Suprapubic skin (tissue), 3 donors: ENCODE data around the gene LZTFL1.

ENCODE experiments used
- POLR2A ChIP-seq, 2 donors: fragments of 450-650 bp; IDR thresholded peaks; one replicate each; pipeline ENCODE4 v1.6.1; 2017; ENCODE audit warnings: antibody characterized with exemption in 2 of 2, mild to moderate bottlenecking in 2 of 2, moderate library complexity in 2 of 2
- TF ChIP-seq, protein P1 (sequence below), 2 donors: fragments of 200-600 bp in 1 of 2; fragments of 450-650 bp in 1 of 2; sonication (generic) in 1 of 2; IDR thresholded peaks; one replicate each; pipeline ENCODE4 v1.5.1; 2016 to 2019; ENCODE audit warnings: antibody characterized with exemption in 2 of 2, mild to moderate bottlenecking in 1 of 2, moderate library complexity in 1 of 2

DNA sequence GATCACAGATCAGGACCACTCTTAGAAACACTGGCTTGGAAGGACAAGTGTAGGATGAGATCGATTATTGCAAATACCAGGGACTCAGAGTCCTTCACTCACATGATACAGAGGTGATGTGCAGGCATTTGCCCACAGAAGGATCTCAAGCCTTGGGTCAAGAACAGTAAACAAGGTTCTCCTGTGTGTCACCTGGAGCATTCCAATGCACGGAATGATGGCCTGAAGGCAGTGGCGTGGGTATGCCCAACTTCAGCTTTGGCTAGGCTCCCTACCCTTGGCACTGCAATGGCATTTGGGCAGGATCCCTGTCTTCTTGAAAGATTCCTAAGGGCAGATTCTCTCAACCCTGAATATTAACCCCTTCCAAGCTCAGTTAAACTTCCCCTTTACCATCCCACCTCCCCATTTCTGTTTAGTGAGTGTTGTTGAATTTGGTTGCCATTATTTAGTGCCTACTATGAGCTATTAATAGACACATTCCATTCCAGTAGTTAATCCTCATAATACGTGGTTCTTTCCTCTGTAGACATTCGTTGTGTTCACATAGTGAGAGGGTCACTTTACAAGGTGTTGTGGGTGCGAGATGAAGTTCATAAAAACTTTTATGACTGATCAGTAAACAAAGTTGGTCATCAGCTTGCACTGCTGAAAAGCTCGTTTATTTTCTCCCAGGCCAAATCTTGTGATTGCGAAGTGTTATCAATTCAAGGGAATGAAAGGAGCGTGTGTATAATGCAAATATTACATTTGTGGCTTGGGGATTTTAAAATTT lies 1.1 kb upstream of the LZTFL1 start:
- TF ChIP-seq, protein P1, sequence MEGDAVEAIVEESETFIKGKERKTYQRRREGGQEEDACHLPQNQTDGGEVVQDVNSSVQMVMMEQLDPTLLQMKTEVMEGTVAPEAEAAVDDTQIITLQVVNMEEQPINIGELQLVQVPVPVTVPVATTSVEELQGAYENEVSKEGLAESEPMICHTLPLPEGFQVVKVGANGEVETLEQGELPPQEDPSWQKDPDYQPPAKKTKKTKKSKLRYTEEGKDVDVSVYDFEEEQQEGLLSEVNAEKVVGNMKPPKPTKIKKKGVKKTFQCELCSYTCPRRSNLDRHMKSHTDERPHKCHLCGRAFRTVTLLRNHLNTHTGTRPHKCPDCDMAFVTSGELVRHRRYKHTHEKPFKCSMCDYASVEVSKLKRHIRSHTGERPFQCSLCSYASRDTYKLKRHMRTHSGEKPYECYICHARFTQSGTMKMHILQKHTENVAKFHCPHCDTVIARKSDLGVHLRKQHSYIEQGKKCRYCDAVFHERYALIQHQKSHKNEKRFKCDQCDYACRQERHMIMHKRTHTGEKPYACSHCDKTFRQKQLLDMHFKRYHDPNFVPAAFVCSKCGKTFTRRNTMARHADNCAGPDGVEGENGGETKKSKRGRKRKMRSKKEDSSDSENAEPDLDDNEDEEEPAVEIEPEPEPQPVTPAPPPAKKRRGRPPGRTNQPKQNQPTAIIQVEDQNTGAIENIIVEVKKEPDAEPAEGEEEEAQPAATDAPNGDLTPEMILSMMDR (IDR thresholded peaks at IDR 0.05), result no peak
- TF ChIP-seq POLR2A (IDR thresholded peaks at IDR 0.05), result no peak
